Stimulated activated CD8-positive, alpha-beta memory T cell treated with anti-CD3 and anti-CD28 coated beads, Interleukin-15, amount 100 ng/mL, for 24 hours (primary cell): ENCODE measurements around the gene RELCH.
"Not testable (repeated sequence)": the region's sequence is repeated elsewhere in the genome, so short reads cannot be mapped to it uniquely, and the experiment has no call there.

Source experiments
- DNase-seq: peaks from one replicate; pipeline ENCODE4 v3.0.0-alpha.2; 2020; ENCODE audit warnings: low read depth

The RELCH gene, protein sequence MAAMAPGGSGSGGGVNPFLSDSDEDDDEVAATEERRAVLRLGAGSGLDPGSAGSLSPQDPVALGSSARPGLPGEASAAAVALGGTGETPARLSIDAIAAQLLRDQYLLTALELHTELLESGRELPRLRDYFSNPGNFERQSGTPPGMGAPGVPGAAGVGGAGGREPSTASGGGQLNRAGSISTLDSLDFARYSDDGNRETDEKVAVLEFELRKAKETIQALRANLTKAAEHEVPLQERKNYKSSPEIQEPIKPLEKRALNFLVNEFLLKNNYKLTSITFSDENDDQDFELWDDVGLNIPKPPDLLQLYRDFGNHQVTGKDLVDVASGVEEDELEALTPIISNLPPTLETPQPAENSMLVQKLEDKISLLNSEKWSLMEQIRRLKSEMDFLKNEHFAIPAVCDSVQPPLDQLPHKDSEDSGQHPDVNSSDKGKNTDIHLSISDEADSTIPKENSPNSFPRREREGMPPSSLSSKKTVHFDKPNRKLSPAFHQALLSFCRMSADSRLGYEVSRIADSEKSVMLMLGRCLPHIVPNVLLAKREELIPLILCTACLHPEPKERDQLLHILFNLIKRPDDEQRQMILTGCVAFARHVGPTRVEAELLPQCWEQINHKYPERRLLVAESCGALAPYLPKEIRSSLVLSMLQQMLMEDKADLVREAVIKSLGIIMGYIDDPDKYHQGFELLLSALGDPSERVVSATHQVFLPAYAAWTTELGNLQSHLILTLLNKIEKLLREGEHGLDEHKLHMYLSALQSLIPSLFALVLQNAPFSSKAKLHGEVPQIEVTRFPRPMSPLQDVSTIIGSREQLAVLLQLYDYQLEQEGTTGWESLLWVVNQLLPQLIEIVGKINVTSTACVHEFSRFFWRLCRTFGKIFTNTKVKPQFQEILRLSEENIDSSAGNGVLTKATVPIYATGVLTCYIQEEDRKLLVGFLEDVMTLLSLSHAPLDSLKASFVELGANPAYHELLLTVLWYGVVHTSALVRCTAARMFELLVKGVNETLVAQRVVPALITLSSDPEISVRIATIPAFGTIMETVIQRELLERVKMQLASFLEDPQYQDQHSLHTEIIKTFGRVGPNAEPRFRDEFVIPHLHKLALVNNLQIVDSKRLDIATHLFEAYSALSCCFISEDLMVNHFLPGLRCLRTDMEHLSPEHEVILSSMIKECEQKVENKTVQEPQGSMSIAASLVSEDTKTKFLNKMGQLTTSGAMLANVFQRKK

GRCh38 chr18:62186774-62187542, at the start of gene RELCH, which contains the start of gene PIGN:
Gene RELCH (plus strand): TSS chr18:62187255. CDS start chr18:62187506, 251 bp downstream.
Gene PIGN (minus strand): TSS chr18:62187056. CDS start chr18:62161353, 25,703 bp downstream.
- peak; percentile 67 for DNase-seq

DNA sequence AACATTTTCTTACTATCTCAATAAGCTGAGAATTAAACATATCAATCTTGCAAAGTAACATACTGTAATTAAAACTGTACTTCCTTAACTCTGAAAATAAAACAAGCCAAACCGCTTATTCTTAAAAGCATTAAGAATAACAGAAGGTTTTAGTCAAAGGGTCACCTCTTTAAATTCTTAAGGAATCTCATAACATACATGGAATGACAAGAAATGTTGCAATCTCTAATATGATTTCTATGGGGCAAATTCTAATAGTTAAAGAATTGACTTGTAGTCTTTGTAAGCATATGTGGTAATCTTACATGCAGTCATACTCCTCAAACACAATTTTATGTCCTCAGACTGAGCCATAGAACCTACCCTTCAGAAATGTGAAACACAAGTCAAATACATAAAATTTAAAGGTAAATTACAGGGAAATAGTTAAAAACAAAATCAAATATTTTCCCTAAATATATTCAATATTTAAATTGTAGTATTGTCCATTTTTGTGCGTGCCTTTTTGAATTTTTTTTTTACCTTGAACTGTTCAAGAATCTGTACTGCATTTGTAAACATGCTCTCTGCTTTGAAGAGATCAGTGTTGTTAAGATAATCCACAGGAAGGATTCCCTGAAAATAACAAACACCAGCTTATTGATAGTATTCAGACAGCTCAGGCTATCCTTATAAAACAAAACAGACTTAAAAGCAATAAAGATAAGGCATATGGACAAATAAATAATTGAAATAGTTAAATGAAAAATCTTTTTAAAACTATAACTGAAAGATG, 48.4 kb upstream of the RELCH start:
- no peak for DNase-seq

GRCh38 chr18:62140259-62140658, 46.8 kb upstream of the RELCH start:
- DNase-seq: no peak

- no peak for DNase-seq
Observed at GRCh38 chr18:62144338-62144737, 42.7 kb upstream of the RELCH start.

- no peak for DNase-seq
Observed at GRCh38 chr18:62151068-62151771, 35.8 kb upstream of the RELCH start.

DNA sequence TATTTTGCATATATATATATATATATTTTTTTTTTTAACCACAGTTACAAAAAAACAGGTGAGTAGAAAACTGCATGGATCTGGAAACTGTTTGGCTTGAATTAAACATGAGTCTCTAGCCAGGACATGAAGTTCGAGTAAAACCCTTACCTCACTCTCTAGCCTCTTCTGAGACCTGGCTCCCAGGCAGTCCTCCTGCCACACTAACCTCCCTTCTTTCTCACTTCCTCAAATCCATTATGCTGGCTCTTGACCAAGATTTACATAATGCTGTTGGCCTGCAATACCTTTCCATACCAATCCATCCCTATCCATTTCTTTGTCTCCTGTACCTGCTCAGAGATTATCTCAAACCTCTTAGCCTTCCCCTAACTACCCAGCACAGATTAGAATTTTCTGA, 34.2 kb upstream of the RELCH start:
- no peak for DNase-seq

- no peak for DNase-seq
Observed at GRCh38 chr18:62157843-62158242, 29.2 kb upstream of the RELCH start.

DNA sequence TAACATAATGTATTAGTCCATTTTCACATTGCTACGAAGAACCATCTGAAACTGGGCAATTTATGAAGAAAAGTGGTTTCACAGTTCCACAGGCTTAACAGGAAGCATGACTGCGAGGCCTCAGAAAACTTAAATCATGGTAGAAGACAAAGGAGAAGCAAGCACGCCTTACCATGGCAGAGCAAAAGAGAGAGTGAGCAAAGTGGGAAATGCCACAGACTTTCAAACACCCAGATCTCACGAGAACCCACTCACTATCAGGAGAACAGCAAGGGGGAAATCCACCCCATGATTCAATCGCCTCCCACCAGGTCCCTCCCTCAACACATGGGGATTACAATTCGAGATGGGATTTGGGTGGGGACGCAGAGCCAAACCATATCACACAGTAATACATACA, 22.7 kb upstream of the RELCH start:
- no peak for DNase-seq

GRCh38 chr18:62164855-62165487, 22.1 kb upstream of the RELCH start:
- no peak for DNase-seq

- no peak for DNase-seq
Observed at GRCh38 chr18:62165583-62165982, 21.5 kb upstream of the RELCH start.

DNA sequence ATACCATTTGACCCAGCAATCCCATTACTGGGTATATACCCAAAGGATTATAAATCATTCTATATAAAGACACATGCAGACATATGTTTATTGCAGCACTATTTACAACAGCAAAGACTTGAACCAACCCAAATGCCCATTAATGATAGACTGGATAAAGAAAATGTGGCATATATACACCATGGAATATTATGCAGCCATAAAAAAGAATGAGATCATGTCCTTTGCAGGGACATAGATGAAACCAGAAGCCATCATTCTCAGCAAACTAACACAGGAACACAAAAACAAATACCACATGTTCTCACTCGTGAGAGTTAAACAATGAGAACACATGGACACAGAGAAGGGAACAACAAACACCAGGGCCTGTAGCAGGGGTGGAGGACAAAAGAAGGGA, 20.5 kb upstream of the RELCH start:
- not testable (repeated sequence) for DNase-seq

DNA sequence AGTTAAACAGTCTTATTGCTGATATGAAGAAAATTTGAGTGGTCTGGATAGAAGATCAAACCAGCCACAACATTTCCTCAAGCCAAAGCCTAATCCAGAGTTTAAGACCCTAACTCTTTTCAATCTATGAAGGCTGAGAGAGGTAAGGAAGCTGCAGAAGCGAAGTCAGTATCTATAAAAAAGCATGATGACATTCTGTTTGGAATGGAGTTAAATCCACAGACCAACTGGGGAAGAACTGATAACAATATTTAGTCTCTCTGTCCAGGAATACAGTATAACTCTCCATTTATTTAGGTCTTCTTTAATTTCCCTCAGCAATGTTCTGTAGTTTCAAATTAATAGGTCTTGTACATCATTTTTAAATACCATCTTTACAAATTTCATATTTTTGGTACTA, 16.2 kb upstream of the RELCH start:
- DNase-seq: no peak

DNA sequence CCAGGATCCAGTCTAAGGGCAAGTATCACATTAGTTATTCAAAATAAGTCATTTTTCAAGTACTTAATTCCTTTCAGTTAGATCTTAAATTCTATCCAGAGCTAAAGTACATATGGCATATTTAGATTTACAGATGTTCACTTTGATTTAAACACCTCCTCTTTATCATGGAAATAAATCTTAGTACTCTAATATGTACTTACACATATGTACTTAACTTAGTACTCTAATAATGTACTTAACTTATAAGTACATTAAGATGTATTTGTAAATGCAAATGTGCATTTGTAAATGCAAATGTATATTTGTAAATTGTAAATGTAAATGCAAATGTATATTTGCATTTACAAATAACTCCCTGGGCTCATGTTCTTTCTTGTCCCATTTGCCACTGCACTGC, 14.8 kb upstream of the RELCH start:
- DNase-seq: no peak

GRCh38 chr18:62175521-62175920, 11.5 kb upstream of the RELCH start:
- DNase-seq: no peak

DNA sequence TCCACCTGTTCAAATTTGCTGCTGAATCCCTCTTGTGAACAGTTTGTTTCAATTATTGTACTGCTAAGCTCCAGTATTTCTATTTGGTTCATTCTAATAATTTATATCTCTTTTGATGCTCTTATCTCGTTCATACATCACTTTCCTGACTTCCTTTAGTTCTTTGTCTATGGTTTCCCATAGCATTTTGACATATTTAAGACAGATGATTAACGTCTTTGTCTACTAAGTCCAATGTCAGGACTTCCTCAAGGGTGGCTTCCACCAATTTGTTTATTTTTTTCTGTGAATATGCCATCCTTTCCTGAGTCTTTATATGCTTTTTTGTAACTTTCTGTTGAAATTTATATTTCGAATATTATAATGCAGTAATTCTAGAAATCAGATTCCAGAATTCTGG, 9.8 kb upstream of the RELCH start:
- no peak for DNase-seq

GRCh38 chr18:62179213-62179612, 7.8 kb upstream of the RELCH start:
- no peak for DNase-seq

DNA sequence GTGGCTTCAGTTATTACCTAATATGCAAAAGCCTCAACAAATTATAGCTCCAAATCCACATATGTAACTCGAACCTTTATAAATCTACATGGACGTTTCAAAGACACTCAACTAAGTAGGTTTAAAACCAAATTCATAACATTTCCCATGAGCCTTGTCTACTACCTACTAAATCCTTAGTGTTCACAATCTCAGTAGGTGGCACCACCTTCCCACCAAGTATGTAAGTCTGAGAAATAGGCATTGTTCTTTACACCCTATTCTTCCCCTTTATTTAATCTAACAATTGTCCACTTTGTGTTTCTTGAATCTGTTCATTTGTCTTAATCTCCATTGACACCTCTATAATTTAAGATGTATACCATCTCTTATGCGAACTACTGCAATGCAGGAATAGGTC, 4.8 kb upstream of the RELCH start:
- DNase-seq: no peak

DNA sequence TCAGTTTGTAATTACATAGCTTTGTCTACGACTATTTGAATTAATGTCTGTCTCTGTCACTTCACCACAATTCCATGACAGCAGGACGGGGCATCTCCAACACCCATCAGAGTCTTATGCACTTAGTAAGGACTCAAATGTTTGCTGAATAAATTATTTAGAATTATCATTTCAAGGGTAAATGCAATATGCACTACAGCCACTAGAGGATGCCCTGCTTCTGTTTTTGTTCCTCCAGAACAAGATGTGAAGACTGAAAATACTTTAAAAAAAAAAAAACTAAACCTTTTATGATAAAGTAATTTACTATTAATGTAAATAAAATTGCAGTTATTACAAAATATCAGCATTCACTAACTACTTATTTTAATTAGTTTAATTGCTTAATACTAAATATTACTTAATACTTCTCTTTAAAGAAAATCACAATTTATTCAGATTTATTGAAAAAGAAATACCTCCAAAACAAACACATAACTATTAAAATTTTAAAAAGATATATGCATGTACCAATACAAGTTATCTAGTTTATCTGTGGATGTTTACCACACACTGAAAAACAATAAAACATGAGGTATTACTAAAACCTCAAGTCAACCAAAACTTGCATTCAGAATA, 3.4 kb upstream of the RELCH start:
- DNase-seq: no peak

DNA sequence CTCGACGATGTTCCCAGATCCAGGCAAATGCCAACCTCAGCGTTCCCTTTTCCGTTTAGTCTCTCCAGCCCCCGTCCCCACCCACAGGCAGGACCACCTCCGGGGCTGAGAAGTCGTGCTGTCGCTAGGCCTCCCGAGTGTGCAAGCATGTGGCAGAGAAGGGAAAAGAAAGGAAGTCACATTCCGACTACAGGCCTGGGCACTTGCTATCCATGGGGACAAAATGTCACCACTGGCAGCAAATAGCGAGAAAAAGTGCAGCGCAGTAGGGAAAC, 619 bp upstream of the RELCH start:
- no peak for DNase-seq
